ENCODE data around the gene CELF4. TPM values are rescaled to one million over a fixed set of nuclear protein-coding genes. Genes with fewer than 3 reads are reported as not detected.

The CELF4 gene
- total and polyA plus RNA-seq, 7 donors: 0.60 to 5.0 (median 1.8) TPM; not detected in 1

DNA sequence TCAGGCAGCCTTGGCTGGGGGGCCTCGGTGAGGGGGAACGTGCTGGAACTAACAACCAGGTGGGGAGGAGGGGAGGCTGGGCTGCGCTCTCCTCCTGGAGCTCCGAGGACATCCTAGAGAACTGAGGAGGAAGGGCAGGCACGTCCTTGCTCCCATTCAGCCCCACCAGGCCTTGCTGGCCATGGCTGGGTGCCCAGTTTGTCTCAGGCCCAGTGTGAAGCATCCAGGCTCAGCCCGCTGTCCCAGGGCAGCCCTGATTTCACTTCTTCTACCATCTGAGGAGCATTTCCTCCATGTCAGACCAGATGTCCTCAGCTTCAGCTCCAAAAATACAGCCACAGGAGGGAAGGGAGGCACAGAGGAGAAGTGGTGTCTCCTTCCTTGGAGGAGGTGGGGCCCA is 125.4 kb downstream of the CELF4 start:
- no peak for DNase-seq
- WGBS, 2 donors: 61 to 74% methylated on average over 6 of the region's 6 CpGs
- H3K27ac ChIP-seq: no peak overlapping the region
- H3K36me3 ChIP-seq: no peaks in the 10 kb centered on the region
- no peaks in the 10 kb centered on the region for H3K4me1 ChIP-seq
- intact Hi-C loops (cut with DNase I): no loop called here
- no peaks in the 10 kb centered on the region for H3K9me3 ChIP-seq
- TF ChIP-seq POLR2A (IDR thresholded peaks at IDR 0.05) (no peak), EP300 (IDR thresholded peaks at IDR 0.05) (no peak), POLR2AphosphoS5 (IDR thresholded peaks at IDR 0.05) (no peak)
- TF ChIP-seq, protein P1, sequence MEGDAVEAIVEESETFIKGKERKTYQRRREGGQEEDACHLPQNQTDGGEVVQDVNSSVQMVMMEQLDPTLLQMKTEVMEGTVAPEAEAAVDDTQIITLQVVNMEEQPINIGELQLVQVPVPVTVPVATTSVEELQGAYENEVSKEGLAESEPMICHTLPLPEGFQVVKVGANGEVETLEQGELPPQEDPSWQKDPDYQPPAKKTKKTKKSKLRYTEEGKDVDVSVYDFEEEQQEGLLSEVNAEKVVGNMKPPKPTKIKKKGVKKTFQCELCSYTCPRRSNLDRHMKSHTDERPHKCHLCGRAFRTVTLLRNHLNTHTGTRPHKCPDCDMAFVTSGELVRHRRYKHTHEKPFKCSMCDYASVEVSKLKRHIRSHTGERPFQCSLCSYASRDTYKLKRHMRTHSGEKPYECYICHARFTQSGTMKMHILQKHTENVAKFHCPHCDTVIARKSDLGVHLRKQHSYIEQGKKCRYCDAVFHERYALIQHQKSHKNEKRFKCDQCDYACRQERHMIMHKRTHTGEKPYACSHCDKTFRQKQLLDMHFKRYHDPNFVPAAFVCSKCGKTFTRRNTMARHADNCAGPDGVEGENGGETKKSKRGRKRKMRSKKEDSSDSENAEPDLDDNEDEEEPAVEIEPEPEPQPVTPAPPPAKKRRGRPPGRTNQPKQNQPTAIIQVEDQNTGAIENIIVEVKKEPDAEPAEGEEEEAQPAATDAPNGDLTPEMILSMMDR (IDR thresholded peaks at IDR 0.05): no peak
- peaks cover 0 to 4% (median 4%) of the 10 kb centered on the region in 3 donors for H3K27me3 ChIP-seq
- H3K4me3 ChIP-seq: no peak overlapping the region

DNA sequence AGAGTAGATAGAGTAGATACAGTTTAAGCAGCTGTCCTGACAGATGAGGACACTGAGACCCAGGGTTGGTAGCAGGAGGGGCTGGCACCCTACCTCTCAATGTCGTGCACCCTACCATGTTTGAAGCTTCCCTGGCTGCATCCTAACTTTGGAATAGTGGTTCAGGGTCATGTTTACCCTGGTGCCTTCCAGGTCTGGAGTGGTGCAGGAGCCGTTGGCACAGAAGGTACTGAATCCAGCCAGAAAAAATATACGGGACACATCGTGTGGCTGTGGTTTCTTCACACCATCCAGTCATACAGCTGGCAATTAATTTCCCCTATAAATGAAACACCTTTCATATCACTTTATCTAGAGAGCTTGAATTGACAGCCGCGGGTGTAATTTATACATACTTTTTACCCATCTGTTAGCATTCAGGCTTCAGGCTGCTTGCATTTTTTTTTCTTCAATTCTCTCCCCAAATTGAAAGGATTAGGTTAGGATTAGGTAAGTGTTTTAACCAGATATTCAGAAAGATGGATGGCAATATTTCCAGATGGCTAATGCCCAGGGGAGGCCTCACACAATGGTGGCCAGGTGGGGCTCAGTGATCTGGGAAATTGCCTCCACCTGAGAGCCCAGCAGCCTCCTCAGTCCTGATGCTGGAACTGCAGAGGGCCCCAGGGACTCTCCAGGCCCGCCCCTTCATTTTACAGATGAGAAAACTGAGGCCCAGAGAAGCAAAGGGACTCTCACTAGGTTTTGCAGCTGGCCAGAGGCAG is 127.0 kb downstream of the CELF4 start:
- H3K27ac ChIP-seq: no peak overlapping the region
- H3K4me1 ChIP-seq: no peaks in the 10 kb centered on the region
- no peaks in the 10 kb centered on the region for H3K36me3 ChIP-seq
- no peaks in the 10 kb centered on the region for H3K9me3 ChIP-seq
- no peak for DNase-seq
- no peak overlapping the region for H3K4me3 ChIP-seq
- WGBS, 2 donors: 66 to 85% methylated on average over 7 of the region's 7 CpGs
- TF ChIP-seq, protein P1 (IDR thresholded peaks at IDR 0.05): no peak
- intact Hi-C loops (cut with DNase I): no loop called here
- no peaks in the 10 kb centered on the region for H3K27me3 ChIP-seq

DNA sequence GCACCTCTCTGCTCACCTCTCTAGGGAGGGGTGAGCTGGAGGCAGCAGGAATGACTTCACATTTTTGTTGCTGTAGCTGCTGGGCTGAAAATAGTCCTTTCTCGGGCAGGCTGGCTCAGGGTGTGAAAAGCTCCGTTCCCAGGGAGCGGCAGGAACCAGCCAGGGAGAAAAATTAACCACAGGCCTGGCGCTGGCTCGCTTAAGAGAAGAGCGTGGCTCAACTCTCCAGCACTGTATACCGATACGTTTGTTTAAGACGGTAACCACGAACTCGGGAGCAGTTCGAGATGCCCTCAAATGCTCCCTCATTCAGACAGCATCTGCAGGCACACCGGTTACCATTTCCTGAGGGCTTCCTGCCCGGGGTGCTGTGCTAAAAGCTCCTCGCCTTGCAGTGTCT is 129.6 kb downstream of the CELF4 start:
- intact Hi-C loops (cut with DNase I): no loop called here

DNA sequence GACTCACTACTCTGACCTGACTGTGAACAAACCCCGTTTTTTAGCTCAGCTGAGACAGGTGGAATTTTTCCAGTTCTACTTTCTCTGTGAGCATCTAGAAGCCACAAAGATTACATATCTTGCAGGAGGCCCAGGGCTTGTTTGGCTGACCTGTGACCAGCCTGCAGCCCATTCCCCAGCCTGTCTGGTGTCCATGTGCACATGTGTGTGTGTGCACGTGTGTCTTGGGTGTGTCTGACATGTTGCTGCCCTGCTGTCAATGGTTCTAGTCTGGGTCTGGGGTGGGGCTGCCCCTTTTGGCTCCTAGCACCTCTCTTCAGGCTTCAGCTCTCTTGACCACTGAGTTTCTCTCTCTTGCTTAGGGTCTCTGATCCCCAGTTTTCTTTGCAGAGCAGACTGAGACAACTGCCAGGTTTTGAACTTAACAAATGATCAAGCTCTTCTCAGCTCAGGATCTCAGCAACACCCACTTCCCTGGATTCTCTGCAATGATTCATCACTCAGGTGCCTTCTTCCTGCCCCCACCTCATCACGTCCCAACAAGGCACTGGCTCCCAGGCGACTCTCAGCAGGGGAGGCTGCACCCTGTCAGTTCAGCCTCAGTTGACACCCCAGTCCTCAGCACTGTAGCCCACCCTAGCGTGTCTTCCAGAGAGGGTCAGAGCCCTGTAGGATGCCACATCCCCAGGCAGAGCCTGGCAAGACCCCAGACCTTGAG is 130.3 kb downstream of the CELF4 start:
- Histone ChIP-seq H3K4me3 (no peak overlapping the region), H3K9me3 (no peaks in the 10 kb centered on the region), H3K4me1 (no peaks in the 10 kb centered on the region), H3K27me3 (no peaks in the 10 kb centered on the region), H3K27ac (no peak overlapping the region), H3K36me3 (no peaks in the 10 kb centered on the region)
- 51 to 70% methylated on average over 5 of the region's 5 CpGs for WGBS, 2 donors
- TF ChIP-seq POLR2AphosphoS5 (IDR thresholded peaks at IDR 0.05) (no peak), POLR2A (IDR thresholded peaks at IDR 0.05) (no peak), EP300 (IDR thresholded peaks at IDR 0.05) (no peak)
- TF ChIP-seq, protein P1 (IDR thresholded peaks at IDR 0.05): no peak
- no peak for DNase-seq
- intact Hi-C loops (cut with DNase I): no loop called here

More for the DNA sequence above, 129.6 kb downstream of the CELF4 start:
- TF ChIP-seq, protein P1 (IDR thresholded peaks at IDR 0.05): no peak
- TF ChIP-seq POLR2A (IDR thresholded peaks at IDR 0.05): no peak
- TF ChIP-seq POLR2AphosphoS5 (IDR thresholded peaks at IDR 0.05): no peak
- TF ChIP-seq EP300 (IDR thresholded peaks at IDR 0.05): no peak
- H3K4me1 ChIP-seq: no peaks in the 10 kb centered on the region
- DNase-seq: no peak
- no peaks in the 10 kb centered on the region for H3K27me3 ChIP-seq
- H3K4me3 ChIP-seq: no peak overlapping the region
- WGBS, 2 donors: 20 to 25% methylated on average over 15 of the region's 15 CpGs
- H3K36me3 ChIP-seq: no peaks in the 10 kb centered on the region
- H3K27ac ChIP-seq: no peak overlapping the region
- H3K9me3 ChIP-seq: no peaks in the 10 kb centered on the region
